Superior temporal gyrus (tissue), 1 donor: Measurements from ENCODE around the gene TSPAN14.
"Not testable (repeated sequence)": the region's sequence is repeated elsewhere in the genome, so short reads cannot be mapped to it uniquely, and the experiment has no call there.

ENCODE experiments used
- DNase-seq: peaks from one replicate; pipeline ENCODE4 v3.0.0-alpha.2; 2016; ENCODE audit errors: extremely low spot score

Gene TSPAN14

DNA sequence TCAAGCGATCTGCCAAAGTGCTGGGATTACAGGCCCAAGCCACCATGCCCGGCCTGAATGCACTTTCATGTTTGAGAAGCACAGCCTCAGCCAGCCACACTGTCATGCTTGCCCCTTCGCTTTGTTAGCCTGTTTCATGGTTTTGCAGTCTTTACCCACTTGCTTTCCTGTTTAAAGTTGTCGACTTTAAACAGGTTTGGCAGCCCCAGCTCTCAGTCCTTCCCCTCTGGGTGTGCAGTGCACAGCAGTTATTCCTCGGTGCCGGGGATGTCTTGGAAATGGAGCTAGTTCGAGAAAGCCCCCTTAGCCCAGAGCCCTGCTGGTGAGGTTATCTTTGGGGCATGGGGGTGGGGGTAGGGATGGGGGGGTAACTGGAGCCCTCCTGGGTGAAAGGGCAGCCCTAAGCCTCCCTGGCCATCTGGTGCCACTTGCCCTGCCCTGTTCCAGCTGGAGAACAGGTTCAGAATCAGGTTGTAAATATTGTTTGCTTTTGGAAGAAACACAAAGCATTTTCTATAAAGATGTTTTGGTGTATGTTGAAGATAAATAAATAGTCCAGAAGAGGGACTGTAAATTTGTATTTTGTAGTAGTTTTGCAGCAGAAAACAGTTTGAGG is 14.8 kb downstream of the TSPAN14 start:
- no peak for DNase-seq

DNA sequence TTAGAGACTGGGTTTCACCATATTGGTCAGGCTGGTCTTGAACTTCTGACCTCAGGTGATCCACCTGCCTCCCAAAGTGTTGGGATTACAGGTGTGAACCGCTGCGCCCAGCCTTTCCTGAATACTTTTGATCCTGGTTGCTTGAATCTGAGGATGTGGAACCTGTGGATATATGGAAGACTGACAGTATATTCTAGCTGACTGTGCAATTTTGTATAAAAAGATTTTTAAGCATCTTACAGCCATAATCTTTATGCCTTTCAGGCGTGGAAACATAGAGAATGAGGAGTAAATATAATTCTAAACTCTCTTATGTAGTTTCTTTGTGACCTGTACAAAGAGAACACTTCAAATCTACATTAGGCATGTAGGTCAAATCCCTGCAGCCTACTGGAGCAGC is 16.2 kb downstream of the TSPAN14 start:
- DNase-seq = no peak

DNA sequence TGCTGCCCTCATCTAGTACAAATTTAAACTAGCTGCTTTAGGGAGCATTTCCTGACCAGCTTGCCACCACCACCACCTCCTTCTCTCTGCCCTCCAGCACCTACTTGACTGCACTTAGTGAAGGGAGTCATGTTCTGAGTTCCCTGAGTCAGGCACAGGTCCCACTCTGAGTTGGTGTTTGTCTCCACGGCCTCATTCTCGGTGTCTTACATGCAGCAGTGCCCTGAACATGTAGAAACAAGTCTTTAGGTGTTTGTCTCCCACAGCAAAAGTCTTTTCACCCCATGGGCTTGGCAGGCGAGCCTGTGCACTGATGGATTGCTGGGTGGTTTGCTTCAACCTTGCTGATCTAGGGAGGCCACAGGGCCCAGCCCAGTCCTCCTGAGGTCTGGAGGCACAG is 16.9 kb downstream of the TSPAN14 start:
- DNase-seq = no peak

GRCh38 chr10:80471715-80472233 is 17.7 kb downstream of the TSPAN14 start:
- no peak for DNase-seq

DNA sequence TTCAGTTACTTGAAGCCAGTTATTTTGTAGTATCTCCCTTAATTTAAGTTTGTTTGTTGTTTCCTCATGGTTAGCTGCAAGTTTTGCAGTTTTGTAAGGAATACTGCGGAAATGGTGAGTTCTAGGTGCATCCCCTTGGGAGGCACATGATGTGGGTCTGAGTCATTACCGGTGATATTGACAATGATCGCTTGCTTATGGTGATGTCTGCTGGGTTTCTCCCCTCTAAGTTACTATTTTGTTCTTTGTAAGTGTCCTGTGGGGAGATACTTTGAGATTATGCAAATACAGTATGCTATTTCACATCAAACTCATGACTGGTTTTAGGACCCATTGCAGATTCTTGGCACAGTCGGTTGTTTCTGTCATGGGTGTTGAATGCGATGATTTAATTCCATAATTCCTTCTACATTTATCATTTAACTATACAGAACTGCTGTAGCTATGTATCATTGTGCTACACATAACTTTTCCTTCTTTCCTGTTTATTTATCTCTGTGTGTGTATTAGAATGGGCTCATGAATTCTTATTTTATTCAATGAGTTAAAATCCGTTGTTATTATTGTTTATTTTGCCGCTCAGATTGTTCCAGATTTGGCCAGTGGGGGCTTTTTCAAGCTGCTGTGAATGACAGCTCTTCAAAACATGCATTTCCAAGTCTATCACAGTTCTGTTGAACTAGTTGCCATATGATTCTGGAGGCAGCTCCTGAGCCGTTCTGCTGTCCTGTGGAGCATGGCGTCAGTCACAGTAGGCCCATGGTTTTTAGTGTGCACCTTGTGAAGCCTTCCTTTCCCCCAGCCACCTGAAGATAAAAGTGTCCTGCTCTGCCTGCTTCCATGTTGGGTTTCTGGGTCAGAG is 18.4 kb downstream of the TSPAN14 start:
- DNase-seq = no peak

DNA sequence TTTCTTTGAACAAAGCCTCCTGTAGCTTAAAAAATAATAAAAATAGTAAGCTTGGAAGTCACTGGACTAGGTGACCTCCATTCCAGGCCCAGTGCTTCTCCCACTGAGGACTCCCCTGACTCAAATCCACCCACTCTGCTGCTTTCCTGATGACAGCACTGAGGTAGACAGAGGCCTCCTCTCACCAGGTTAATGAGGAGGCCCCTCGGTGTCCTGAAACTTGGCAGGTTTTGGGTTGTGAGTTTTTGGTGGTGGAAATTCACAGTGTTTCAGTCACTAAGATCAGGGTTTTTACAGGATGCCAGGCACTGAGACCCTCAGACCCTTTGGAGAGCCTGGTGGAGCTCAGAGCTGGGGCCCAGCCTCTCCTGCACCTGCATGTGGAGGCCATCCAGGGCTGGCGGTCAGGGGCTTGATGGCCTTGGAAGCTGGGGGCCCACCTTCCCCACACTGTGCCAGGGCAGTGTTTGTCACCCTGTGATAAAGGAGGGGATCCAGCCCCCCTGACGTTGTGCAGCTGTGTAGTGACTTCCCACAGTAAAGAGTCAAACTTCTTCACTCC is 19.1 kb downstream of the TSPAN14 start:
- no peak for DNase-seq

- DNase-seq = no peak
Observed at GRCh38 chr10:80473692-80474596, 19.8 kb downstream of the TSPAN14 start.

DNA sequence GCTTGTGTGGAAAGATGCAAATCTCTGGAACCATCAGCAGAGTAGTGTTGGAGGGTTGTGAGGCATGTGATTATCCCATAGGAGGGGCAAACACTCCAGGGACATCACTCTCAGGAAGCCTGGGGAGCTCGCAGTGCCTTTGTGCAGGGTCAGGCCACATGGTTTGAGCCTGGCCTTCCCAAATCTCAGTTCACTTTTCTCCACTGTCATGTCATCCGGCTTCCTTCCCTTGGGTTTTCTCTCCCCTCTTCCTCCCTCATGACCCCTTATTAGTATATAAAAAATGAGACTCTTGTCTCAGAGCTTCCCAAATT is 20.4 kb downstream of the TSPAN14 start:
- no peak for DNase-seq

- no peak for DNase-seq
Observed at GRCh38 chr10:80474941-80475340, 20.8 kb downstream of the TSPAN14 start.

DNA sequence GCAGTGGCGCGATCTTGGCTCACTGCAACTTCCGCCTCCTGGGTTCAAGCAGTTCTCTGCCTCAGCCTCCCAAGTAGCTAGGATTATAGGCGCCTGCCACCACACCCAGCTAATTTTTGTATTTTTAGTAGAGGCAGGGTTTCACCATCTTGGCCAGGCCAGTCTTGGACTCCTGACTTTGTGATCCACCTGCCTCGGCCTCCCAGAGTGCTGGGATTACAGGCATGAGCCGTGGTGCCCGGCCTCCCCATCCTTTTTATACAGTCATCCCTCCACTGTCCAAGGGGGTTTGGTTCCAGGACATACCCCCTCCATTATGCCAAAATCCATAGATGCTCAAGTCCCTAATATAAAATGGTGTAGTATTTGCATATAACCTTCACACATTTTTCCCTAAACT is 21.5 kb downstream of the TSPAN14 start:
- DNase-seq = not testable (repeated sequence)

DNA sequence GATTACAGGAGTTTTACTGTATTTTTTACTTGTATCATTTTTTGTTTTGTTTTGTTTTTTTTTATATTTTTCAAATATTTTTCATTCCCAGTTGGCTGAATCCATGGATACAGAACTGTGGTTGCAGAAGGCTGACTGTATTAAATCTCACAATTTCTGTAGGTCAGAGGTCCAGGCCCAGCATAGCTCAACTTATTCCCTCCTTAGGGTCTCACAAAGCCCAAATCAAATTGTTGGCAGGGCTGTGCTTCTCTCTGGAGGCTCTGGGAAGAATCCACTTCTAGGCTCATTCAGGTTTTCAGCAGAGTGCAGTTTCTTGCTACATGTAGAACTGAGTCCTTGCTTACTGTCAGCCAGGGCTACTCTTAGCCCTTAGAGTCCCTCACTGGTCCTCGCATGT is 22.6 kb downstream of the TSPAN14 start:
- DNase-seq = no peak

DNA sequence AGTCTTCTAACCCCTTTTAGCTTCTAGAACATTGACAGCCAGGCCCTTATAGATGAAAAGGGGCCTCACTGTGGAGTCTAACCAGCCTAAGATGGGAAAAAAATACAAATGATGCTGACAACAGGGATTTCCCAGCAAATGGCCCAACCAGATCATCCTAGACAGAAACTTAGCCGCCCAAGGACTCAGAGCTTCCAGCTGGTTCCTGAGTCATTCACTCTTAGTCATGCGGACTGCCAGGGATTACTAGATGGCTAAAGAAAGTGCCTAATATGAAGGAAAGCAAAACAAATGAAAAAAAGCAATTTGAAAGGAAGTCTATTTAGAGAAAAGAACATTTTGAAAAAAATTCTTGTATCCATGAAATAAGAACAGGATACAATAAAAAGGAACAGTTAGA is 23.7 kb downstream of the TSPAN14 start:
- no peak for DNase-seq

GRCh38 chr10:80480373-80480772 is 26.3 kb downstream of the TSPAN14 start:
- DNase-seq = not testable (repeated sequence)

DNA sequence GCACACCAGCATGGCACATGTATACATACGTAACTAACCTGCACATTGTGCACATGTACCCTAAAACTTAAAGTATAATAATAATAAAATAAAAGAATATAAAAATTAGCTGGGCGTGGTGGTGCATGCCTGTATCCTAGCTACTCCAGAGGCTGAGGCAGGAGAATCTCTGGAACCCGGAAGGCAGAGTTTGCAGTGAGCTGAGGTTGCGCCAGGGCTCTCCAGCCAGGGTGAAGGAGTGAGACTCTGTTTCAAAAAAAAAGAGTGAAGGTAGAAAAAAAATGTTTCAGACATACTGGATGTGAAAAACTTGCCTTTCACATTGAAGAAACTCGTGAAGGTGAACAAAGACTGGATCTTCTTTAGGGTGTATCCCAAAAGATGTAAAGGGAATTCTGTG is 26.7 kb downstream of the TSPAN14 start:
- DNase-seq = no peak

- DNase-seq = no peak
Observed at GRCh38 chr10:80484243-80484642, 30.1 kb downstream of the TSPAN14 start.

GRCh38 chr10:80484676-80485075 is 30.6 kb downstream of the TSPAN14 start:
- no peak for DNase-seq

- no peak for DNase-seq
Observed at GRCh38 chr10:80485076-80485945, 31.2 kb downstream of the TSPAN14 start.

DNA sequence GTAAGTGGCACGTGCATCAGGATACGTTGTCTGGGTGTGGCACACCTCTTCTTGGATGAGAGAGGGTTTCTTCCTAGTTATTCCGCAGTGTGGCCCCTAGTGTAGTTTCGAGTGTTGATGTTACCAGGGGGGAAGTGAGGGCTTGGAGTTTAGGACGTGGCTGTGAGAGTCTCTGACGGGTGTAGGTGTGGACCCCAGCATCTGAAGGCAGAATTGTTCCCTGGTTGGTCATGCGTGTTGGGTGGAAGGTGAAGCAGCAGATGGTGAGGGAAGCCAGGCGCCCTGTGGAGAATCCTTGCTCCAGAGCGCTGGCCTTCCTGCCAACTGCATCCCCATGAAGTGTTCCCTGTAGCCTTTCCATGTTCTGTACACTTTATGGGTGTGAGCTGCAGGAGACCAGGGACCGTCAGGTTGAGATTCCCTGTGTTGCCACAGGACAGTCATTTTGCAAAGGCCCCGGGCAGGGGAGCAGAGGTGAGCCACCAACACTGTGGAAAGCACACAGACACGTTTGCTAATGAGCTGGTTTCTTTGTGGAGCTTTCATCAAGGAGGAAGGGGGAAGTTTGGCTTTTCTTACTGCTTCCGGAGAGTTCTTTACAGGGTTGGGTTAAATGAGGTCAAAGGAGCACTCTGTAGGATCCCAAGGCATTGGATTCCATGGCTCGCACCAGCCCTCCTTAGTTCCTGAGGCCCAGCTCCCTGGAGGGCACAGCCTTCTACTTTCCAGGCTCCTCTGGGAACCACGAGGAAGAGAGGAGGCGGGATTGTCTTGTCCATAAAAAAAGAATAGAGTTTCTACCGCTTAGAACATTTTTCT is 32.0 kb downstream of the TSPAN14 start:
- no peak for DNase-seq

GRCh38 chr10:80486785-80487420 is 32.8 kb downstream of the TSPAN14 start:
- DNase-seq = no peak

- no peak for DNase-seq
Observed at GRCh38 chr10:80487421-80487785, 33.3 kb downstream of the TSPAN14 start.
